Measurements from ENCODE around the gene LMO7.
"Not testable (repeated sequence)": the region's sequence is repeated elsewhere in the genome, so short reads cannot be mapped to it uniquely, and the experiment has no call there.

The LMO7 gene

GRCh38 chr13:75695908-75696307, 59.8 kb downstream of the LMO7 start:
- peak; percentile 46 to 73 for DNase-seq (ENCODE audit: low read depth in 2 of 2, low spot score in 1 of 2)

GRCh38 chr13:75699062-75699461, 62.9 kb downstream of the LMO7 start:
- no peak for DNase-seq (ENCODE audit: low read depth in 2 of 2, low spot score in 1 of 2)

DNA sequence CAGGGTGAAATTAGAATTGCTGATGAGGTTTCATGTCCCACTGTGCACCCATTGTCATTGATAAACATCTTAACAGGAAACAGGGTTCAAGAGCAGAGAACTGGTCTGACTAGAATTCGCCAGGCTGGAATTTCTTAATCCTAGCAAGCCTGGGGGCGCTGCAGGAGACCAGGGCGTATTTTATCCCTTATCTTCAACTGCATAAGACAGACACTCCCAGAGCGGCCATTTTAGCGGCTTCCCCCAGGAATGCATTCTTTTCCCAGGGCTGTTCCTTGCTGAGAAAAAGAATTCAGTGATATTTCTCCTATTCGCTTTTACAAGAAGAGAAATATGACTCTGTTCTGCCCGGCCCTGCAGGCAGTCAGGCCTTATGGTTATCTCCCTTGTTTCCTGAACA, 63.6 kb downstream of the LMO7 start:
- not testable (repeated sequence) for DNase-seq (ENCODE audit: low read depth in 2 of 2, low spot score in 1 of 2)

DNA sequence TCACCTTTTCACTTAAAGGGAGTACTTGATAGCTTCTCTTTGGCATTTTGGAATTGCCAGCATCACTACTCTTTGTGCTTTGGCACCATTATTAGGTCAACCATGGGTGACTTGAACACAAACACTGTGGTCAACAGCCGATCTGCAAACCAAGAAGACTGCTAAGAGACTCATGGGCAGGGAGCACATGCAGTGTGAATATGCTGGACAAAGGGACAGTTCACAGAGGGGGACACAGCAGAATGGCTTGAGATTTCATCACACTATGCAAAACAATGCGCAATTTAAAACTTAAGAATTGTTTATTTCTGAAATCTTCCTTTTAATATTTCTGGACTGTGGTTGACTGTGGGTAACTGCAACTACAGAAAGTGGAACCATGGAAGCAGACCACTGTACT, 64.4 kb downstream of the LMO7 start:
- no peak for DNase-seq (ENCODE audit: low read depth in 2 of 2, low spot score in 1 of 2)

DNA sequence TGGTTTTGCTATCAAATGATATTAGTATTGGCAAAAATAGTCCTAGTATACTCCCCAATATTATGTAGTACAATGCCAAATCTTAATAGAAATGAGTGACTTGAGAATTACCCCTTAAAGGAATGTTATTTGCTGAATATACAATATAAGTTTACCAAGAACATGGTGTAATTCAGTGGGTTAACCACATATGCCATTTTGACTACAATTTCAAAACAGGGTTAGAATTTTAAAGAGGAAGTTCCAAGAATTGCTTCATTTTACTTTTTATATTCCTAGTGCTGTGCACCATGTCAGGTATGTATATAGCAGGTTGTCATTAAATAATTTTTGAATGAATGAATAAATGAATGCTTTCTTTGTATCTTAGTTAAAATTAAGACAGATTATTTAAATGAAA, 66.3 kb downstream of the LMO7 start:
- no peak for DNase-seq (ENCODE audit: low read depth in 2 of 2, low spot score in 1 of 2)

GRCh38 chr13:75703769-75704168, 67.6 kb downstream of the LMO7 start:
- DNase-seq (ENCODE audit: low read depth in 2 of 2, low spot score in 1 of 2), result no peak

DNA sequence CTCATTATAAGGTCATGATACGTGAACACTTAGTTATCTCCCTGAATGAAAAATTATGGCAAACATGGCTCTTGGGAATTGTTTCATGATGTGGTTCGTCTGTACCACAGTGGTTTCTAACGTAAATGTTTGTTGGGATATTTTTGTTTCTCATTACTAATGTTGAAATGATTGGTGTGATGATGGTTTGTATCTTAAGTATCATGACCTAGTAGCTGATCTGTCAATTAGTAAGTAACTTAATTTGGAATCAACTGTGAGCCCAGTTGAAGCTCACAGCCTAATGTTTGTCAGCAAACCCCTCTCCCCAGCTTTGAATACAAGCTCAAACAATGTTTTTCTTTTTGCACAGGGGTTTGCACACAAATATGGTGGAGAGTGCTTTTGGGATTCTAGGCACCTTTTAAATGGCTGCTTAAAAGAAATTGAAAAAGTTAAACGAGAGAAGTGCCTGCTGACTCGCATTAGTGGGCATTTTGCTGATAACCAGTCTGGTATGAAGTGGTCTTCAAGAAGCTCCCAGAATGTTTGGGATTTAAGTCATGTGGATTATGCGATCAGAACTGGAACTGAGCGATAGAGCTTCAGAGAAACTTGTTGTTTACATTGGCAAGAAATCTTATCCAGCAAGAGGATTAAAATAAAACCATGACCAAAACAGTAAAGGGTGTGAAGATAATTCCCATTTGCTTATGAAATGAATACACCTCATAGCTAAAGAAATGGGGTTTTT, 68.2 kb downstream of the LMO7 start:
- no peak for DNase-seq (ENCODE audit: low read depth in 2 of 2, low spot score in 1 of 2)

DNA sequence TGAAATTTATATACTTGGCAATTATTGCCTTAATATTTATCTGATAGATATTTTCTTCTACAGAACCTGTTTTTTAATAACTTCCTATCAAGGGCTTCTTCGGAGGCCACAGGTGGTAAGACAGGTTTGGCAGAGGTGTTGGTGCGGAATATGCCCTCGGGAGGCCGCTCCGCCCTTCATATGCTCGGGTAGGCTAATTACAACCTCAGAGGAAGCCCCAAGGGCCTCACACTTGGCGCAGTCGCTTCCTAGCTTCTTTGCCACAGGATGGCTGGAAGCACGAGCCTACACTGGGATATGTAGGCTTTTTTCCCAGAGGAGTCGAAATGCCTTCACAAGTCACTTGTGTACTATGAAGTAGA, 68.8 kb downstream of the LMO7 start:
- DNase-seq (ENCODE audit: low read depth in 2 of 2, low spot score in 1 of 2), result no peak

DNA sequence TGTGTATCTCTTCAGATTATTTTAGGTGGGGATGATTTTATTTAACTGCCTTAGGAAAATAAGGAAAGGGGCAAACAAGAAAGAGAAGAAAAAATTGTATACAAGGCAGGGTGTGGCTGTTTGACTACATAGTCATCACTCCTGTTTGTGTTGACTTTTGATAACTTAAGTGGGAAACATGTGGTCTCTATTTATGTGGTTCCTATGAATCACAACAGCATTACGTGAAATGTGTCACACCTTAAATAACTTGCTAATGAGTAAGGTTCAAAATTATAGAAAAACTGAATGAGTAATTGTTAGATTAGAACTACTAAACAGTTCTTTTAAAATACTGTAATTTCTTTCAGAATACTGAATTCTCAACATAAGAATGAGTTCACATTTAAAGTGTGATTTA, 69.3 kb downstream of the LMO7 start:
- DNase-seq (ENCODE audit: low read depth in 2 of 2, low spot score in 1 of 2), result no peak

DNA sequence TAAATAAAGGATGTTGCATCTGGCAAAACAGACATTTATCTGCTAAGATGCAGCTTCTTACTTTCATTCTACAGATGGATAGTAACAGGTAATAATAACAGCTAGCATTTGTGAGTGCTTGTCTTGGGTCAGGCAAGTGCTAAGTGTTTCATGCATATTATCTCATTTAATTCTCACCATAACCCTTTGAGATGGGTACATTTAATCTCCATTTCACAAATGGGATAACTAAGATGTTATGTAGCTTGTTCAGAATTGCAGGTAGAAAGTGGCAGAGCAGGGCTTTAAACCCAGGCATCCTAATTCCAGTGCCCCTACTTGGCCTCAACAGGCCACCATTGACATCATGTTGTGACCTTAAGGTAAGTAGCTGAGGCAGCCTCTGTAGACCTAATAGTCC, 69.8 kb downstream of the LMO7 start:
- no peak for DNase-seq (ENCODE audit: low read depth in 2 of 2, low spot score in 1 of 2)

GRCh38 chr13:75713852-75714251, 77.7 kb downstream of the LMO7 start:
- DNase-seq (ENCODE audit: low read depth in 2 of 2, low spot score in 1 of 2), result no peak

DNA sequence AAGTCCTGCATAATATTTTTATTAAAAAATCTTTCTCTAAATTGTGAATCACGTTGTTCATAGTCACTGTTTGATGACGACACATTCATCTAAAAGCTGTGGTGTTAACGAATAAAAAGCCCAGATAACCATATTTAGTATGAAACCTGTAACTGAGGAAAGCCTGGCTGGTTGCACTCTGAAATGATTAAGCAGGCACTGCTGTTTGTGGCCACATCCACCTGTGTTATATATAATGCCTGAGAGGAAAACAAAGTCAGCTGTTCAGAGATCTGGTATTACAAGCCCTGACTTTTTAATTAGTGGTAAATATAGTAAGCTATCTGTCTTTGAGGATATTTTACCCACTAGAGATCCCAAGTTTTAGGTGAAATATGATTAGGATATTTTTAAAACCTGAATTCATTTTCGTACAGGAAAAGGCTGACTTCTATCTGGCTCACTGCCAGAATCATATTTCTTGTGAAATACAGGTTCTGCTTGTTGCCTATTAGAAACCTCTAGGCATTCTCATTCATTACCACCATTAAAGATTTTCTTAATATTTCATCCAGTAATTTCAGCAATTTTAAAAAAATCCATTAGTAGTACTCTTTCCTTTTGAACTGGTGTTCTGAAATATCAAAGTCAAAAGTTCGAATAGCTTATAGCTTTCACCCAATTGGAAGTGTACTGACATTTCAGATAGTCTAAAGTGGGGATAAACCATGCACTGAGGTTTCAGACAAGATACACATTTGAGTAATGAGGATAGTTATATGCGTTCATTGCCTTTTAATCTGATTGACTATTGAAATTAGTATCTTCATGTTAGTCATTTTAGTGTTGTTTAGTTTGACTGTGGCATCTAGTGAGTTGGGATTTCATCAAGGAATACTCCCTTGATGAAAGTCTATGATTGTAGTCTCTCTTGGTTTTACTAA, 79.7 kb downstream of the LMO7 start:
- no peak for DNase-seq (ENCODE audit: low read depth in 2 of 2, low spot score in 1 of 2)

DNA sequence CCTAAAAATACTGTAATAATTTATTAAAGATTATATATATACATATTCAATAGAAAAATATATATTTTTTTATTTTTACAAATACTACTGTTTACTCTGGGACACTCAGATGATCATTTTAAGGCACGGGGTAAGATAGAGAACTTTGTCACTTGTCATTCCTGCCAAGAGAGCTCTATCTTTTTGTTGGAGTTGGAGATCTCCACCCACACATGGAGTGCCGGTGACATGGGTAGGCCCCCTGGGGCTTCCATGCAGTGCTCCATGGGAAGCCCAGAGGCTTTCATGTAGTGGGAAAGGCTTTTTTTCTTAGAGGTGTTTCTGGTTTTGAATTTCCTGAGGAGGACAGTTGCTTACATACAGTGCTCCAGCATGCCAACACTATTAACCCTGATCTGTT, 81.4 kb downstream of the LMO7 start:
- no peak for DNase-seq (ENCODE audit: low read depth in 2 of 2, low spot score in 1 of 2)

DNA sequence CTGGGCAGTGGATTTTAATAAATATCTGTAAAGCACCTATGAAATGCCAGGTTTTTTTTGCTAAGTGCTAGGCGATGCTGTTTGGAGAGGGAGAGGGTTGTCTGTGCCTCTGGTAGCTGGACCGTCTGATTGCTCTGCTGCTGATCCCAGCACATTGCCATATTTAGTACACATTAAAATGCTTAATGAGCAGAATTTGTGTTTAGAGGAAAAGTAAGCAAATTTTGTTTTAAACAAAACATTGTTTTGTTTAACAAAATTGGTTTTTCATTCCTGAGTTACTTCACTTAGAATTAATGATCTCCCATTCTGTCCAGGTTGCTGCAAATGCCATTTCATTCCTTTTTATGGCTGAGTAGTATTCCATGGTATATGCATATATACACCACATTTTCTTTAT, 85.2 kb downstream of the LMO7 start:
- no peak for DNase-seq (ENCODE audit: low read depth in 2 of 2, low spot score in 1 of 2)

DNA sequence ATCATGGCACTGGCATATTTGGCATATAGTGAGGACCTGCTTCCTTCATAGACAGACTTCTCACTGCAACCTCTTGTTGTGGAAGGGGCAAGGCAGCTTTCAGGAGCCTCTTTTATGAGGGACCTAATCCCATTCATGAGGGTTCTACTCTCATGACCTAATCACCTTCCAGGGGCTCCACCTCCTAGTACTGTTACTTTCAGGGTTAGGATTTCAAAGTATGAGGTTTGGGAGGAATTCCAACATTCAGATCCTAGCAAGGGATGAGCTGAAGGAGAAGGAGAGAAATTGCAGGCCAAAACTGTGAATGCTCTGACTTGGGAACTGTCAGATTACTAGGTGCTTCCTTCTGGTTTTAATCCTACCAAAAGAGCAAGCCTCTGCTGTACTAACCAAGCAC, 87.8 kb downstream of the LMO7 start:
- no peak for DNase-seq (ENCODE audit: low read depth in 2 of 2, low spot score in 1 of 2)

GRCh38 chr13:75724752-75725517, 88.8 kb downstream of the LMO7 start:
- DNase-seq (ENCODE audit: low read depth in 2 of 2, low spot score in 1 of 2), result no peak

GRCh38 chr13:75725736-75726135, 89.6 kb downstream of the LMO7 start:
- DNase-seq (ENCODE audit: low read depth in 2 of 2, low spot score in 1 of 2), result no peak

- DNase-seq (ENCODE audit: low read depth in 2 of 2, low spot score in 1 of 2), result no peak
Measured at GRCh38 chr13:75726306-75726705, 90.2 kb downstream of the LMO7 start.

- DNase-seq (ENCODE audit: low read depth in 2 of 2, low spot score in 1 of 2), result not testable (repeated sequence)
Measured at GRCh38 chr13:75733113-75733512, 97.0 kb downstream of the LMO7 start.

DNA sequence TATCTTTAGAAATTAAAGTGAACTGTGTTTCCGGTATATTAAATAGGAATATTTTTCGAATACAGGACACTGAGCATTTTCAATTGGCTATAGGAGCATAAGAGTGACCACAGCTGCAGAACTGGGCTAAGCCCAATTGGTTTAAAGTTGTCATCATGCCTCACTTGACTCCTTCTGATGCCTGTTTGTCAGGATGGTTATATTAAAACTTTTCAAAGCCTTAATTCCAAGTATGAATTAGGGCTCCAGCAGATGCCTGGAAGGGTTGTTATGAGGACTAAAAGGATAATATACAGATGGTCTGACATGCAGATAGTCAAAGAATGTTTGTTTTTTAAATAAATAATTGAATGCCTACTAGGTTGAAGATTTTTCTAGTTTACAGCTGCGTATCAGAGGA, 100.0 kb downstream of the LMO7 start:
- no peak for DNase-seq (ENCODE audit: low read depth in 2 of 2, low spot score in 1 of 2)

GRCh38 chr13:75738841-75739240, 102.7 kb downstream of the LMO7 start:
- no peak for DNase-seq (ENCODE audit: low read depth in 2 of 2, low spot score in 1 of 2)

Measured in stimulated activated CD8-positive, alpha-beta memory T cell treated with anti-CD3 and anti-CD28 coated beads, Interleukin-4, amount 100 ng/mL, for 4 hours (primary cell).